Activated naive CD4-positive, alpha-beta T cell treated with anti-CD3 and anti-CD28 coated beads, Interleukin-2, amount 10 ng/mL, durations not matched to agents 7 days and 5 days (primary cell): ENCODE results near the gene FOXO1.

Experiments
- CTCF ChIA-PET: fragments of 350-600 bp; sonication (Branson Sonifier 250); formaldehyde crosslinking; loops from one replicate; lab custom pipeline; 2021; ENCODE audit warnings: antibody characterized with exemption; lab: Charles Lee
- DNase-seq: peaks from one replicate; pipeline ENCODE4 v3.0.0-alpha.2; 2020
- H3K27ac Mint-ChIP-seq: one replicate; pipeline ENCODE4 v1.8.0; 2021; ENCODE audit warnings: mild to moderate bottlenecking, moderate library complexity, mixed read lengths
- H3K27me3 Mint-ChIP-seq: one replicate; pipeline ENCODE4 v1.8.0; 2021; ENCODE audit warnings: mild to moderate bottlenecking, mixed read lengths
- H3K36me3 Mint-ChIP-seq: one replicate; pipeline ENCODE4 v1.8.0; 2021; ENCODE audit warnings: mixed read lengths
- H3K4me1 Mint-ChIP-seq: one replicate; pipeline ENCODE4 v1.8.0; 2021; ENCODE audit warnings: mixed read lengths
- H3K4me3 Mint-ChIP-seq: one replicate; pipeline ENCODE4 v1.8.0; 2021; ENCODE audit warnings: mild to moderate bottlenecking, moderate library complexity, mixed read lengths
- H3K9me3 Mint-ChIP-seq: one replicate; pipeline ENCODE4 v1.8.0; 2021; ENCODE audit warnings: mixed read lengths

FOXO1 gene

GRCh38 chr13:40598569-40598968, 67.9 kb downstream of the FOXO1 start:
- Mint-ChIP-seq H3K4me3 (no peak overlapping the region), H3K27ac (no peak overlapping the region), H3K36me3 (peaks cover 18% of the 10 kb centered on the region), H3K4me1 (peaks cover 77% of the 10 kb centered on the region), H3K27me3 (no peaks in the 10 kb centered on the region), H3K9me3 (no peaks in the 10 kb centered on the region)
- DNase-seq, result no peak
- CTCF ChIA-PET, result no interaction called here

DNA sequence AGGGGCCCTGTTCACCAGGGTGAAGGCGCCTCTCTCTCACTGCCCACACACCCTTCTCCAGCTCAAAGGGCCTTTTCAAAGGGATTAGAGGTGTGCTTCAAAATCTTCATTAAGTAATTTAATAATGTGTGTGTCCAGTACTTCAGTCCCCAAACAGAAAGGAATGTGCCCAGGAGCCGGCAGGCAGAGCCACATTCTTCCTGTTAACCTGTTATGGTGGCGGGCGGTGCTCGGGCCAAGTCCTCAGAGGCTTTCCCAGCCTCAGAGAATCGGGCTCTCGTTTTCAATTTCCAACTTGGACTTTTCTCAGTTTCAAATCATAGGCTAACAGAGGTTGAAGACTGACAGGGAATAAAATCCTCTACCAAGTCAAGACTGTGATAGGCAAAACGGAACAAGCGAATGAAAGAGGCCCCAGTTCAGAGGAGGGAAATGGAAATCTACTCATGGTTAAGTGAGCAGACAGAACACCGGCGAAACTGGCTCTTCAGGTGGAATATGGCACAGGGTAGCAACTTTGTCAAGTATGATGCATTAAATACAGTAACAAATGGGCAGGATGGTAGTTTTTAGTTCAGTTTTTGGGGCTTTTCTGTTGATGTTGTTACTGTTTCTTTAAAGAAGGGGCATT, 68.6 kb downstream of the FOXO1 start:
- CTCF ChIA-PET, result no interaction called here
- H3K27ac Mint-ChIP-seq, result peak overlapping the region; percentile 19
- no peaks in the 10 kb centered on the region for H3K9me3 Mint-ChIP-seq
- no peak overlapping the region for H3K4me3 Mint-ChIP-seq
- H3K36me3 Mint-ChIP-seq, result peaks cover 16% of the 10 kb centered on the region
- H3K4me1 Mint-ChIP-seq, result peaks cover 70% of the 10 kb centered on the region
- no peaks in the 10 kb centered on the region for H3K27me3 Mint-ChIP-seq
- no peak for DNase-seq

GRCh38 chr13:40596484-40596883, 70.0 kb downstream of the FOXO1 start:
- Mint-ChIP-seq H3K27me3 (no peaks in the 10 kb centered on the region), H3K9me3 (no peaks in the 10 kb centered on the region), H3K27ac (no peak overlapping the region), H3K4me1 (peaks cover 71% of the 10 kb centered on the region), H3K36me3 (peaks cover 14% of the 10 kb centered on the region), H3K4me3 (no peak overlapping the region)
- CTCF ChIA-PET, result no interaction called here
- DNase-seq, result no peak

DNA sequence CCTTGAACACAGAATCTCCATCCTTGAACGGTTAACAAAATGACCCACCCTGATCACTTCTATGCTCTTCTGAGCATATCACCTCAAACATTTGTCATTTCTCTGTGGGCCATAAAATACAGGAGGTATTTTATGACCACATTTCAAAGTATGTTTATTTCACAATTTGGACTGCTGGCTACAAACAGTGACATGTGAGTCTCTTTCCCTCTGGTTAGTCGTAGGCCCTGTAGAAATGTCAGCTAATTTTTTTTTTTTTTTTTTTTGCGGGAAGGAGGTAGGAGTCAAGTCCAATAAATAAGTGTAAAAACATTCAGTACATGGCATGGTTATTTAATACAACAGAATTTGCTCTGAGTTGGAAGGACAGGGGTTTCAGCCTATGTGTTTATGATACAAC, 70.7 kb downstream of the FOXO1 start:
- peaks cover 74% of the 10 kb centered on the region for H3K4me1 Mint-ChIP-seq
- DNase-seq, result no peak
- no peaks in the 10 kb centered on the region for H3K9me3 Mint-ChIP-seq
- no peak overlapping the region for H3K27ac Mint-ChIP-seq
- CTCF ChIA-PET, result no interaction called here
- peaks cover 14% of the 10 kb centered on the region for H3K36me3 Mint-ChIP-seq
- no peaks in the 10 kb centered on the region for H3K27me3 Mint-ChIP-seq
- H3K4me3 Mint-ChIP-seq, result no peak overlapping the region

- DNase-seq, result no peak
- no peaks in the 10 kb centered on the region for H3K9me3 Mint-ChIP-seq
- peak overlapping the region; percentile 54 for H3K27ac Mint-ChIP-seq
- peaks cover 72% of the 10 kb centered on the region for H3K4me1 Mint-ChIP-seq
- H3K36me3 Mint-ChIP-seq, result peaks cover 10% of the 10 kb centered on the region
- no peak overlapping the region for H3K4me3 Mint-ChIP-seq
- CTCF ChIA-PET, result interaction anchor here (0.7 kb wide), 1 partner anchor 17 kb away, joined by 3 read pairs; no protein-coding TSS in a partner anchor
- H3K27me3 Mint-ChIP-seq, result no peaks in the 10 kb centered on the region
Measured at GRCh38 chr13:40592035-40592434, 74.4 kb downstream of the FOXO1 start.

GRCh38 chr13:40591091-40591490, 75.3 kb downstream of the FOXO1 start:
- CTCF ChIA-PET, result no interaction called here
- peaks cover 14% of the 10 kb centered on the region for H3K36me3 Mint-ChIP-seq
- no peak for DNase-seq
- H3K4me1 Mint-ChIP-seq, result peaks cover 73% of the 10 kb centered on the region
- no peaks in the 10 kb centered on the region for H3K9me3 Mint-ChIP-seq
- H3K27me3 Mint-ChIP-seq, result no peaks in the 10 kb centered on the region
- no peak overlapping the region for H3K27ac Mint-ChIP-seq
- no peak overlapping the region for H3K4me3 Mint-ChIP-seq

DNA sequence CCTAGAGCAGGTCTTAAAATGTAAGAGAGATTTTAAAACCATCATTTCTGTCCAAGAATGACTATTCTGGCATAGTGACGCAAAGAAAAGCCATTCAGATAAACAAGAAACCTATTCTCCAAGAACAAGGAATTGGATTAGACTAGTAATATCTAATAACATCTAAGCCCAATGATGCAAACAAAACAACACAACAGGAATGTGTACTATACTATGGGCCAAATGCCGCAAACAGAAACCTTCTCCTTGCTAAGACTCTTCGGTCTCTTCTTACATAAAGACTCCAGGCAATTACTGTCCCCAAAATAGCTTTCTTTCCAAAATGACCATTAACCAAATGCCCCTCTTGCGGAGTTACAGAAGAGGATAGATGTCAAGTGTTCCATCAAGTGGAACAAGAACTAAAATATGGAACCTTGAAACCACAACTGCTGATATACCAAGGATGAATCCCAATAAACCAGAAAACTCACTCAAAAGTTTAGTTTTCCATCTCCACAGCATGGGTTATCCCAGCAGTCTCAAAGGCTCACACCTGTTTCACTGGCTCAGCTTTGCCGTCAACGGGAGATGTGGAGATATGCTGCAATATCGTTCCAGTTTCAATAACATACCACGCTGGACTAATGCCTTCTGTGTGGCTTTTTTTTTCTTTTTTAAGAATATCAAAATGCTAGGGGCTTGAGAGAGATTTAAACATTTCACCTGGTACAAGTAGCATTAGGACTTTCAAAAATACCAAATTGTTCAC, 76.2 kb downstream of the FOXO1 start:
- Mint-ChIP-seq H3K27ac (peak overlapping the region; percentile 89), H3K27me3 (no peaks in the 10 kb centered on the region), H3K4me3 (peak overlapping the region; percentile 55), H3K4me1 (peaks cover 75% of the 10 kb centered on the region), H3K36me3 (peaks cover 17% of the 10 kb centered on the region), H3K9me3 (no peaks in the 10 kb centered on the region)
- CTCF ChIA-PET, result interaction anchor here (1.1 kb wide), 1 partner anchor 254 kb away, joined by 3 read pairs; no protein-coding TSS in a partner anchor
- DNase-seq, result no peak

- Mint-ChIP-seq H3K36me3 (peaks cover 17% of the 10 kb centered on the region), H3K27ac (peak overlapping the region; percentile 89), H3K4me1 (peaks cover 83% of the 10 kb centered on the region), H3K4me3 (peak overlapping the region; percentile 55), H3K27me3 (no peaks in the 10 kb centered on the region), H3K9me3 (no peaks in the 10 kb centered on the region)
- no peak for DNase-seq
- CTCF ChIA-PET, result interaction anchor here (1.1 kb wide), 1 partner anchor 254 kb away, joined by 3 read pairs; no protein-coding TSS in a partner anchor
Measured at GRCh38 chr13:40589285-40590109, 76.9 kb downstream of the FOXO1 start.

GRCh38 chr13:40588101-40588500, 78.3 kb downstream of the FOXO1 start:
- H3K36me3 Mint-ChIP-seq, result peaks cover 25% of the 10 kb centered on the region
- peaks cover 5% of the 10 kb centered on the region for H3K9me3 Mint-ChIP-seq
- DNase-seq, result no peak
- H3K4me1 Mint-ChIP-seq, result peaks cover 84% of the 10 kb centered on the region
- H3K4me3 Mint-ChIP-seq, result no peak overlapping the region
- no peak overlapping the region for H3K27ac Mint-ChIP-seq
- CTCF ChIA-PET, result no interaction called here
- no peaks in the 10 kb centered on the region for H3K27me3 Mint-ChIP-seq

- Mint-ChIP-seq H3K27ac (no peak overlapping the region), H3K9me3 (peaks cover 9% of the 10 kb centered on the region), H3K27me3 (no peaks in the 10 kb centered on the region), H3K4me3 (no peak overlapping the region), H3K4me1 (peaks cover 87% of the 10 kb centered on the region), H3K36me3 (peaks cover 31% of the 10 kb centered on the region)
- CTCF ChIA-PET, result no interaction called here
- DNase-seq, result no peak
Measured at GRCh38 chr13:40586886-40587565, 79.4 kb downstream of the FOXO1 start.

DNA sequence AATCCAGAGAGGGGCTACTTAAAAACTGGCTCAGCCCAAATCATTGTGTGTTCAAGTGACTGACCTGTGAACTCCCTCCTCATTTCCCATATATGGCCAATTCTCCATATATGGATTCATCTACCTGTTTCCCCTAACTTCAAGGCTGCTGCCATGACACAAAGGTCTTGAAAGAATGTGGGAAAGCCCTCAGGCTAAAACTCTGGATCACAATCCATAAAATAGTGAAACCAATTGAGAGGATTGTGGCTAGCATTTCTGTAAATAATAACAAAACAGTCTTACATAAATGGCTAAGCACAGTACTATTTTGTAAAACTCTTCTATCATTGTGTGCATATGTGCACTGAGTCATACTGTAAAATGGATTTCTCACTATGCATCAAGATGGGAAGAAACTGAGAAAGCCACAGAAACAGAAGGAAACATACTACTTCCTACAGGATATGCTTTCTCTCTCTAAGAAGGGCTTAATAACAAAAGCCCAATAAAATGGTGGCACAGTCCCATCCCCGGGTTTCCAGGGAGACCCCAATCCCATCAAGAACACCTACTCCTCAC, 80.5 kb downstream of the FOXO1 start:
- Mint-ChIP-seq H3K4me3 (no peak overlapping the region), H3K9me3 (peaks cover 9% of the 10 kb centered on the region), H3K27me3 (no peaks in the 10 kb centered on the region), H3K27ac (no peak overlapping the region), H3K36me3 (peaks cover 33% of the 10 kb centered on the region), H3K4me1 (peaks cover 88% of the 10 kb centered on the region)
- DNase-seq, result no peak
- CTCF ChIA-PET, result interaction anchor here (0.8 kb wide), 1 partner anchor 151 kb away, joined by 3 read pairs; no protein-coding TSS in a partner anchor

DNA sequence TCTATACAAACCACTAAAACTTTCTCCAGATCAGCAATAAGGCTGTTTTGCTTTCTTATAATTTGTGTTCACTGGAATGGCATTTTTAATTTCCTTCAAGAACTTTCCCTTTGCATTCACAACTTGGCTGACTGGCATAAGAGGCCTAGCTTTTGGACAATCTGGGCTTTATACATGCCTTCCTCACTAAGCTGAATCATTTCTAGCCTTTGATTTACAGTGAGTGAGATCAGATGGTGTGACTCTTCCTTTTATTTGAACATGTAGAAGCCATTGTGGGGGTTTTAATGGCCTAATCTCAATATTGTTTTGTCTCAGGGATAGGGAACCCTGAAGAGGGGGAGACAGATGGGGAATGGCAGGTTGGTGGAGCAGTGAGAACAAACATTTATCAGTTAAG, 82.7 kb downstream of the FOXO1 start:
- no peaks in the 10 kb centered on the region for H3K27me3 Mint-ChIP-seq
- CTCF ChIA-PET, result interaction anchor here (1.4 kb wide), 1 partner anchor 19 kb away, joined by 3 read pairs; no protein-coding TSS in a partner anchor

DNA sequence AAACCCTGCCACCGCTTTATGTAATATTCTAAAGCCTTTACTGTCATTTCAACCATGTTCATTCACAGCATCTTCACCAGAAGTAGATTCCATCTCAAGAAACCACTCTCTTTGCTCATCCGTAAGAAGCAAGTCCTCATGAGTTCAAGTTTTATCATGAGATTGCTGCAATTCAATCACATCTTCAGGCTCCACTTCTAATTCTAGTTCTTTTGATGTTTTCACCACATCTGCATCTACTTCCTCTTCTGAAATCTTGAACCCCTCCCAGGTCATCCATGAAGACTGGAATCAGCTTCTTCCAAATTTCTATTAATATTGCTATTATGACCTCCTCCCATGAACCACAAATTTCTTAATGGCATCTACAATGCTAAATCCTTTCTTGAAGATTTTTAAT, 83.9 kb downstream of the FOXO1 start:
- H3K9me3 Mint-ChIP-seq, result peaks cover 9% of the 10 kb centered on the region
- peaks cover 35% of the 10 kb centered on the region for H3K36me3 Mint-ChIP-seq
- no peak for DNase-seq
- H3K27me3 Mint-ChIP-seq, result no peaks in the 10 kb centered on the region
- H3K4me3 Mint-ChIP-seq, result no peak overlapping the region
- peaks cover 81% of the 10 kb centered on the region for H3K4me1 Mint-ChIP-seq
- CTCF ChIA-PET, result interaction anchor here (1.4 kb wide), 1 partner anchor 18 kb away, joined by 3 read pairs; no protein-coding TSS in a partner anchor
- H3K27ac Mint-ChIP-seq, result no peak overlapping the region

More for the DNA sequence above, 82.7 kb downstream of the FOXO1 start:
- no peak for DNase-seq
- Mint-ChIP-seq H3K9me3 (peaks cover 9% of the 10 kb centered on the region), H3K27ac (no peak overlapping the region), H3K36me3 (peaks cover 37% of the 10 kb centered on the region), H3K4me1 (peaks cover 81% of the 10 kb centered on the region), H3K4me3 (no peak overlapping the region)
